Panc1 (cell line): Measurements from ENCODE around the gene AVEN. TPM values are rescaled to one million over a fixed set of nuclear protein-coding genes. Genes with fewer than 3 reads are reported as not detected.

Source experiments
- ATAC-seq: fragments of 200-7000 bp; cut with Tn5 transposase; 2 replicates; pipeline ENCODE4 v1.9.1; 2020; ENCODE audit warnings: mild to moderate bottlenecking, moderate library complexity
- BruUV-seq: library from RNA; stranded (reverse); fragments of 400-500 nt; replicated peaks from 2 replicates; lab custom pipeline; 2021; lab: Mats Ljungman, UMichigan
- CTCF ChIA-PET: fragments of 300-600 bp; sonication (Branson Sonifier 250); formaldehyde crosslinking; loops from one replicate; lab custom pipeline; 2022; ENCODE audit warnings: antibody characterized with exemption; lab: Charles Lee
- POLR2A ChIA-PET: fragments of 300-600 bp; sonication (Branson Sonifier 250); formaldehyde crosslinking; loops from one replicate; lab custom pipeline; 2022; ENCODE audit warnings: antibody characterized with exemption; lab: Charles Lee
- DNase-seq: peaks from one replicate; pipeline ENCODE4 v3.0.0-alpha.2; 2010; ENCODE audit warnings: low read depth, low spot score
- H3K27ac ChIP-seq: 2 replicates; pipeline ENCODE4 v1.5.1; 2011; ENCODE audit warnings: mild to moderate bottlenecking, low read length, inconsistent platforms
- H3K27me3 ChIP-seq: fragments of 200-500 bp; sonication (Bioruptor generic); 2 replicates; pipeline ENCODE4 v1.6.0; 2014; ENCODE audit warnings: low read length, inconsistent platforms; ENCODE audit not compliant: control insufficient read depth, insufficient read depth
- H3K36me3 ChIP-seq: fragments of 200-500 bp; sonication (Bioruptor generic); 2 replicates; pipeline ENCODE4 v1.5.1; 2014; ENCODE audit warnings: inconsistent platforms, mild to moderate bottlenecking, low read length, moderate library complexity; ENCODE audit not compliant: control insufficient read depth, insufficient read depth
- H3K4me1 ChIP-seq: 2 replicates; pipeline ENCODE4 v1.5.1; 2011; ENCODE audit warnings: inconsistent platforms, mild to moderate bottlenecking, low read length, moderate library complexity; ENCODE audit not compliant: control insufficient read depth, insufficient read depth
- H3K4me3 ChIP-seq, 2 experiments: 2 replicates each; pipeline ENCODE4 v1.5.1; 2011 to 2012; ENCODE audit warnings: low read depth in 2 of 2, low read length in 2 of 2, mild to moderate bottlenecking in 2 of 2, inconsistent platforms in 1 of 2, moderate library complexity in 1 of 2
- H3K9me3 ChIP-seq: fragments of 200-500 bp; sonication (Bioruptor generic); 2 replicates; pipeline ENCODE4 v1.5.1; 2014; ENCODE audit warnings: low read depth, mild to moderate bottlenecking, inconsistent platforms, low read length, moderate library complexity; ENCODE audit not compliant: control insufficient read depth, insufficient read depth
- POLR2AphosphoS5 ChIP-seq: IDR thresholded peaks from 2 replicates; pipeline ENCODE4 v1.6.1; 2012; ENCODE audit warnings: mild to moderate bottlenecking, low read depth, low read length, moderate library complexity
- SIN3A ChIP-seq: IDR thresholded peaks from 2 replicates; pipeline ENCODE4 v1.6.1; 2012; ENCODE audit warnings: low read depth, mild to moderate bottlenecking, low read length, moderate library complexity, borderline replicate concordance; ENCODE audit not compliant: insufficient read depth
- TCF7L2 ChIP-seq: IDR thresholded peaks from 2 replicates; pipeline ENCODE4 v1.6.1; 2011; ENCODE audit warnings: mild to moderate bottlenecking, low read depth, low read length, inconsistent platforms
- in situ Hi-C: cut with HindIII; loops from 2 replicates; pipeline ENCODE4 v1.10.0; 2016; ENCODE audit warnings: low sequenced_read_pairs, low pct_unique_long_range_greater_than_20kb
- intact Hi-C: fragments of 100-400 bp; cut with micrococcal nuclease; formaldehyde crosslinking; loops from one replicate; pipeline ENCODE4 v1.10.0; 2022; ENCODE audit not compliant: unreplicated experiment
- total RNA-seq: library from RNA; stranded (reverse); gene quantifications from one replicate; pipeline ENCODE4 v1.2.1, GENCODE V29; 2021; ENCODE audit not compliant: unreplicated experiment
- TF ChIP-seq, protein P1 (sequence below), 2 experiments: IDR thresholded peaks; 2 replicates each; pipeline ENCODE4 v1.6.1; 2011 to 2012; ENCODE audit warnings: low read depth in 2 of 2, control low read depth in 1 of 2, low read length in 1 of 2, mild to moderate bottlenecking in 1 of 2, moderate library complexity in 1 of 2; ENCODE audit not compliant: insufficient read depth in 1 of 2
- TF ChIP-seq, protein P2 (sequence below): fragments of 450-650 bp; IDR thresholded peaks from 2 replicates; pipeline ENCODE4 v1.5.1; 2017; ENCODE audit warnings: mild to moderate bottlenecking

The AVEN gene
- total RNA-seq, 1 experiment from 2014 or later, result 18.4 TPM

DNA sequence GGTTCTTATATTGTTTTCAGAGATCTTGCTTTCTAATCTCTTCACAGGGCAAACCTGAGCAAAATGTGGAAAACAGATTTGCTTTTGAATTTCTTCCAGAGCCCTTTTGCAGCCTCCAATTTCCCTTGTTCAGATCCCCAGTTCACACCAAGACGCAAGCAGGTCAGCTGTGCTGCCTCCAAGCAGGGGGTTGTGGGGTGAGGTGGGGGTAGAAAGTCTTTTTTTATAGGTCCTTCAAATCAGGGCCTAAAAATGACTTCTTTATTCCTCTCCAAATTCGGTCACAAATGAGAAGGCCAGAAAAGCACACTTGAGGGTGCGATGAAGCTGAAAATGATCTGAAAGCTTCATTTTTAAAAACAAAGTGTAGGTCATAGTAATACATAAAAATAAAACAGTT is 26.3 kb upstream of the AVEN start:
- in situ Hi-C loops, result no loop called here
- CTCF ChIA-PET, result no interaction called here
- H3K4me1 ChIP-seq, result no peaks in the 10 kb centered on the region
- DNase-seq (no peak), ATAC-seq (no peak)
- H3K9me3 ChIP-seq, result no peaks in the 10 kb centered on the region
- no TSS peak for BruUV-seq
- H3K4me3 ChIP-seq, result no peak overlapping the region
- H3K27me3 ChIP-seq, result no peaks in the 10 kb centered on the region
- TF ChIP-seq SIN3A (no peak), TCF7L2 (no peak)
- intact Hi-C loops, result loop anchor here (10.0 kb wide), 1 partner anchor 510 kb away; no protein-coding TSS in a partner anchor
- POLR2A ChIA-PET, result no interaction called here
- H3K27ac ChIP-seq, result no peak overlapping the region
- H3K36me3 ChIP-seq, result no peaks in the 10 kb centered on the region

DNA sequence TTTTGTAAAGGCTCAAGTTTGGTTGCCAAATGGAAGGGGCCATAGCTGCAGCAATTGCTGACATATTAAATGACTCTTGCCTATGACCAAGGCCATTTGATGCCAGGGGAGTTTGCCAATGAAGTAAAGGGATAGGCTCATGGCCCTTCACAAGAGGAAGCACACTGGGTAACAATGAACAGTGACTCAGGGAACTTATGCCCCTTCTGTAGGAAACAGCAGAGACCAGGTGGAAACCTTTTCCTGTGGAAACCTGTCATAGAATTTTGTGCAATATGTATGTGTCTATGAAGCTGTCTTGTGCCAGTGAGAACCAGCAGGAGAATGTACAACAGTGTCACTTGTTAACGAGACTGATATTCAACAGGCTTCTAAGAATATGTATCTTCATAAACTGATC is 25.4 kb upstream of the AVEN start:
- intact Hi-C loops (loop anchor here (5.0 to 10.0 kb wide), 2 partner anchors 148 to 510 kb away; partner anchors contain the start of gene KATNBL1), in situ Hi-C loops (no loop called here)
- H3K36me3 ChIP-seq, result no peaks in the 10 kb centered on the region
- no peak for TF ChIP-seq POLR2AphosphoS5
- no peak for TF ChIP-seq TCF7L2
- TF ChIP-seq, protein P1, sequence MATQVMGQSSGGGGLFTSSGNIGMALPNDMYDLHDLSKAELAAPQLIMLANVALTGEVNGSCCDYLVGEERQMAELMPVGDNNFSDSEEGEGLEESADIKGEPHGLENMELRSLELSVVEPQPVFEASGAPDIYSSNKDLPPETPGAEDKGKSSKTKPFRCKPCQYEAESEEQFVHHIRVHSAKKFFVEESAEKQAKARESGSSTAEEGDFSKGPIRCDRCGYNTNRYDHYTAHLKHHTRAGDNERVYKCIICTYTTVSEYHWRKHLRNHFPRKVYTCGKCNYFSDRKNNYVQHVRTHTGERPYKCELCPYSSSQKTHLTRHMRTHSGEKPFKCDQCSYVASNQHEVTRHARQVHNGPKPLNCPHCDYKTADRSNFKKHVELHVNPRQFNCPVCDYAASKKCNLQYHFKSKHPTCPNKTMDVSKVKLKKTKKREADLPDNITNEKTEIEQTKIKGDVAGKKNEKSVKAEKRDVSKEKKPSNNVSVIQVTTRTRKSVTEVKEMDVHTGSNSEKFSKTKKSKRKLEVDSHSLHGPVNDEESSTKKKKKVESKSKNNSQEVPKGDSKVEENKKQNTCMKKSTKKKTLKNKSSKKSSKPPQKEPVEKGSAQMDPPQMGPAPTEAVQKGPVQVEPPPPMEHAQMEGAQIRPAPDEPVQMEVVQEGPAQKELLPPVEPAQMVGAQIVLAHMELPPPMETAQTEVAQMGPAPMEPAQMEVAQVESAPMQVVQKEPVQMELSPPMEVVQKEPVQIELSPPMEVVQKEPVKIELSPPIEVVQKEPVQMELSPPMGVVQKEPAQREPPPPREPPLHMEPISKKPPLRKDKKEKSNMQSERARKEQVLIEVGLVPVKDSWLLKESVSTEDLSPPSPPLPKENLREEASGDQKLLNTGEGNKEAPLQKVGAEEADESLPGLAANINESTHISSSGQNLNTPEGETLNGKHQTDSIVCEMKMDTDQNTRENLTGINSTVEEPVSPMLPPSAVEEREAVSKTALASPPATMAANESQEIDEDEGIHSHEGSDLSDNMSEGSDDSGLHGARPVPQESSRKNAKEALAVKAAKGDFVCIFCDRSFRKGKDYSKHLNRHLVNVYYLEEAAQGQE (IDR thresholded peaks at IDR 0.05; ENCODE audit: insufficient read depth in 1 of 2, low read depth in 2 of 2, low read length in 1 of 2), result no peak
- TF ChIP-seq, protein P2, sequence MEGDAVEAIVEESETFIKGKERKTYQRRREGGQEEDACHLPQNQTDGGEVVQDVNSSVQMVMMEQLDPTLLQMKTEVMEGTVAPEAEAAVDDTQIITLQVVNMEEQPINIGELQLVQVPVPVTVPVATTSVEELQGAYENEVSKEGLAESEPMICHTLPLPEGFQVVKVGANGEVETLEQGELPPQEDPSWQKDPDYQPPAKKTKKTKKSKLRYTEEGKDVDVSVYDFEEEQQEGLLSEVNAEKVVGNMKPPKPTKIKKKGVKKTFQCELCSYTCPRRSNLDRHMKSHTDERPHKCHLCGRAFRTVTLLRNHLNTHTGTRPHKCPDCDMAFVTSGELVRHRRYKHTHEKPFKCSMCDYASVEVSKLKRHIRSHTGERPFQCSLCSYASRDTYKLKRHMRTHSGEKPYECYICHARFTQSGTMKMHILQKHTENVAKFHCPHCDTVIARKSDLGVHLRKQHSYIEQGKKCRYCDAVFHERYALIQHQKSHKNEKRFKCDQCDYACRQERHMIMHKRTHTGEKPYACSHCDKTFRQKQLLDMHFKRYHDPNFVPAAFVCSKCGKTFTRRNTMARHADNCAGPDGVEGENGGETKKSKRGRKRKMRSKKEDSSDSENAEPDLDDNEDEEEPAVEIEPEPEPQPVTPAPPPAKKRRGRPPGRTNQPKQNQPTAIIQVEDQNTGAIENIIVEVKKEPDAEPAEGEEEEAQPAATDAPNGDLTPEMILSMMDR, result no peak
- TF ChIP-seq SIN3A, result no peak
- H3K27me3 ChIP-seq, result no peaks in the 10 kb centered on the region
- ChIA-PET CTCF (no interaction called here), POLR2A (interaction anchor here (0.5 kb wide), 1 partner anchor 13 kb away, joined by 3 read pairs; no protein-coding TSS in a partner anchor)
- DNase-seq (no peak), ATAC-seq (no peak)
- BruUV-seq, result no TSS peak
- H3K9me3 ChIP-seq, result no peaks in the 10 kb centered on the region
- no peaks in the 10 kb centered on the region for H3K4me1 ChIP-seq
- H3K27ac ChIP-seq, result no peak overlapping the region
- H3K4me3 ChIP-seq, result no peak overlapping the region

DNA sequence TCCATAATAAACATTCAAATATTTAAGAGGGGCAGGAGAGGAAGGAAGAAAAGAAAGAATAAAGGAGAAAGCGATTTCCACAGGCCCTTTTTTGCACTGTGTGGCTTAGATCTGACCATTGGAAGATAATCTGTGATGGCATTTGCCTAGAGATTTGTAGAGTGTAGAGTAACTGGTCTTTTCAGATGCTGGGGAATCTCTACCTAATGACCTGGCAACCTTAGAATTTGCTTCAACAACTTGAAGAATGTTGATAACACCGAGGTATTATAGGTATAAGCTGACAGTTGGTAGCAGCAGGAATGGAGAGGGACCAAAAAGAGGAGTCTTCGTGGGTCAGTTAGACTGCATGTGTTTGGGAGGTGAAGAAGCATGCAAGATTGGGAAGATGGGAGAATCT is 20.9 kb upstream of the AVEN start:
- DNase-seq, result no peak
- Histone ChIP-seq H3K9me3 (no peaks in the 10 kb centered on the region), H3K27me3 (no peaks in the 10 kb centered on the region), H3K36me3 (no peaks in the 10 kb centered on the region), H3K4me1 (no peaks in the 10 kb centered on the region), H3K27ac (no peak overlapping the region), H3K4me3 (no peak overlapping the region)
- in situ Hi-C loops (no loop called here), intact Hi-C loops (loop anchor here (5.0 to 10.0 kb wide), 2 partner anchors 152 to 515 kb away; partner anchors contain the start of gene KATNBL1)
- ChIA-PET POLR2A (no interaction called here), CTCF (no interaction called here)
- ATAC-seq, result no peak
- no TSS peak for BruUV-seq
- TF ChIP-seq TCF7L2 (no peak), SIN3A (no peak), POLR2AphosphoS5 (no peak)
- TF ChIP-seq, protein P1 (IDR thresholded peaks at IDR 0.05; ENCODE audit: insufficient read depth in 1 of 2, low read depth in 2 of 2, low read length in 1 of 2), result no peak
- TF ChIP-seq, protein P2, result no peak
